GM23338 (cell line): ENCODE data around the gene STXBP5.

ENCODE experiments used
- CREB1 ChIP-seq: fragments of 250-450 bp; sonication (Bioruptor Pico); IDR thresholded peaks from 2 replicates; pipeline ENCODE4 v1.5.0; 2020; ENCODE audit warnings: low read depth, mild to moderate bottlenecking, moderate library complexity
- CTCF ChIP-seq, 2 experiments: fragments of 200-600 bp in 1 of 2; sonication (generic) in 1 of 2; conservative IDR thresholded peaks; 2 replicates each; pipeline versions ENCODE4 v1.5.1 to v1.6.1; 2016 to 2017; ENCODE audit warnings: antibody characterized with exemption in 2 of 2, low read depth in 2 of 2, mild to moderate bottlenecking in 2 of 2, moderate library complexity in 1 of 2
- ETS1 ChIP-seq: IDR thresholded peaks from 2 replicates; pipeline ENCODE4 v1.6.1; 2016; ENCODE audit warnings: antibody characterized with exemption
- EZH2 ChIP-seq: fragments of 200-600 bp; sonication (generic); IDR thresholded peaks from one replicate; pipeline ENCODE4 v1.8.0; 2017; ENCODE audit warnings: antibody characterized with exemption, mild to moderate bottlenecking, low read depth; ENCODE audit not compliant: unreplicated experiment
- EZH2phosphoT487 ChIP-seq: fragments of 200-600 bp; sonication (generic); IDR thresholded peaks from one replicate; pipeline ENCODE4 v1.8.1; 2018; ENCODE audit warnings: antibody characterized with exemption; ENCODE audit not compliant: unreplicated experiment
- JUNB ChIP-seq: IDR thresholded peaks from one replicate; pipeline ENCODE4 v1.6.1; 2016; ENCODE audit warnings: antibody characterized with exemption; ENCODE audit not compliant: unreplicated experiment
- NANOG ChIP-seq: IDR thresholded peaks from 2 replicates; pipeline ENCODE4 v1.6.1; 2016; ENCODE audit warnings: antibody characterized with exemption, borderline replicate concordance
- POLR2AphosphoS5 ChIP-seq: IDR thresholded peaks from 2 replicates; pipeline ENCODE4 v1.6.1; 2016; ENCODE audit warnings: antibody characterized with exemption, low read depth
- REST ChIP-seq: IDR thresholded peaks from one replicate; pipeline ENCODE4 v1.6.1; 2018; ENCODE audit warnings: antibody characterized with exemption; ENCODE audit not compliant: unreplicated experiment
- STAT1 ChIP-seq: IDR thresholded peaks from one replicate; pipeline ENCODE4 v1.6.1; 2016; ENCODE audit warnings: antibody characterized with exemption; ENCODE audit not compliant: unreplicated experiment
- ZNF114 ChIP-seq: fragments of 250-450 bp; sonication (Bioruptor Pico); IDR thresholded peaks from 2 replicates; pipeline ENCODE4 v1.5.0; 2020; ENCODE audit warnings: mild to moderate bottlenecking, moderate library complexity
- ZNF331 ChIP-seq: fragments of 250-450 bp; sonication (Bioruptor Pico); IDR thresholded peaks from 2 replicates; pipeline ENCODE4 v1.5.0; 2020; ENCODE audit warnings: low read depth, mild to moderate bottlenecking, moderate library complexity
- ZNF462 ChIP-seq: fragments of 250-450 bp; sonication (Bioruptor Pico); IDR thresholded peaks from 2 replicates; pipeline ENCODE4 v1.5.0; 2020; ENCODE audit warnings: mild to moderate bottlenecking, moderate library complexity

GRCh38 chr6:147299035-147299434, 94.8 kb downstream of the STXBP5 start:
- TF ChIP-seq CTCF (conservative IDR thresholded peaks at IDR 0.05; ENCODE audit: low read depth in 2 of 2) = no peak
- TF ChIP-seq EZH2 = no peak
- TF ChIP-seq CREB1 (CRISPR knock-in tag) = no peak
- TF ChIP-seq REST = no peak
- no peak for TF ChIP-seq ETS1
- TF ChIP-seq ZNF114 (CRISPR knock-in tag) = no peak
- TF ChIP-seq EZH2phosphoT487 = no peak
- no peak for TF ChIP-seq POLR2AphosphoS5
- TF ChIP-seq JUNB = no peak
- no peak for TF ChIP-seq NANOG
- no peak for TF ChIP-seq STAT1
- no peak for TF ChIP-seq ZNF331 (CRISPR knock-in tag)
- no peak for TF ChIP-seq ZNF462 (CRISPR knock-in tag)
